Astrocyte (in vitro differentiated cells and primary cell): ENCODE results near the gene ATXN3L.

ENCODE experiments used
- CTCF ChIP-seq: IDR thresholded peaks from 2 replicates; pipeline ENCODE4 v1.5.1; 2011; ENCODE audit warnings: low read depth, mild to moderate bottlenecking, inconsistent platforms, low read length, moderate library complexity; ENCODE audit not compliant: insufficient read depth
- EZH2 ChIP-seq: IDR thresholded peaks from 2 replicates; pipeline ENCODE4 v1.6.1; 2012; ENCODE audit warnings: mild to moderate bottlenecking, low read length, inconsistent platforms; ENCODE audit not compliant: insufficient read depth

DNA sequence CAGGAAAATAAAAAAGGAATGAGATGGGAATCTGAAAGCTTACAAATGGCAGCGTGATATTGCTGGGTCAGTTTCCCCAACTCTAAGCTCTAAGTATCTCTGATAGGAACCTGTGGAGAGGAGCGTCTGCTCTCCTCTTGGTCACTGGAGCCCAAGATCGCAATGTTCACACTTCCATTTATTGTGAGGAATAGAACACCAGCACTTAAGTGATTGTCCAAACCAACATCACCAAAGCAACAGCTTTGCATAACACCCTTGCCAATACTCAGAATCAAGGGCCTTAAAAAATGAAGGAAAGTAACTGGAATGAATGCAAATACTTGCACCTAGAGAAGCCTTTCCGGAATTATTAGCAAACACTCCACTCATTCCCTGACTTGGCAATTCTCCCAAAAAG lies 46.8 kb upstream of the ATXN3L start:
- TF ChIP-seq CTCF (no peak), EZH2 (no peak)
